A549 (cell line): ENCODE results near the gene ZSWIM3.

Experiments
- BHLHE40 ChIP-seq: IDR thresholded peaks from 2 replicates; pipeline ENCODE4 v1.6.1; 2012; ENCODE audit warnings: low read depth, low read length, inconsistent platforms
- CBX2 ChIP-seq: fragments of 200-600 bp; sonication (generic); IDR thresholded peaks from 2 replicates; pipeline ENCODE4 v1.6.1; 2016; ENCODE audit warnings: low read depth, mild to moderate bottlenecking, borderline replicate concordance
- CEBPB ChIP-seq, 2 experiments: fragments of >200 bp in 1 of 2; sonication (Bioruptor Twin) in 1 of 2; formaldehyde crosslinking in 1 of 2; IDR thresholded peaks; 2 replicates each; pipeline ENCODE4 v1.6.1; 2012 to 2016
- ESRRA ChIP-seq: fragments of 150-350 bp; IDR thresholded peaks from 2 replicates; pipeline ENCODE4 v1.6.1; 2014; ENCODE audit warnings: mild to moderate bottlenecking, low read length, borderline replicate concordance
- HMGXB4 ChIP-seq: fragments of 250-450 bp; sonication (Bioruptor Pico); IDR thresholded peaks from 2 replicates; pipeline ENCODE4 v1.5.0; 2021; ENCODE audit warnings: mild to moderate bottlenecking, moderate library complexity, borderline replicate concordance
- KDM5A ChIP-seq: fragments of 200-600 bp; sonication (generic); IDR thresholded peaks from 2 replicates; pipeline ENCODE4 v1.6.1; 2016; ENCODE audit warnings: antibody characterized with exemption, mild to moderate bottlenecking
- MAX ChIP-seq: IDR thresholded peaks from 2 replicates; pipeline ENCODE4 v1.6.1; 2012
- POLR2A ChIP-seq: IDR thresholded peaks from 2 replicates; pipeline ENCODE4 v1.6.1; 2012; ENCODE audit warnings: mild to moderate bottlenecking, low read length
- RCOR1 ChIP-seq: fragments of 150-350 bp; IDR thresholded peaks from 2 replicates; pipeline ENCODE4 v1.6.1; 2014; ENCODE audit warnings: antibody characterized with exemption, low read length, low read depth
- REST ChIP-seq: fragments of 200-600 bp; sonication (generic); IDR thresholded peaks from 2 replicates; pipeline ENCODE4 v1.6.1; 2016; ENCODE audit warnings: antibody characterized with exemption, mild to moderate bottlenecking, moderate library complexity
- SMC3 ChIP-seq: fragments of >200 bp; sonication (Bioruptor Twin); formaldehyde crosslinking; IDR thresholded peaks from 3 replicates; pipeline ENCODE4 v1.6.1; 2018; ENCODE audit warnings: inconsistent platforms
- TP53 ChIP-seq: fragments of 250-450 bp; sonication (Bioruptor Pico); IDR thresholded peaks from 2 replicates; pipeline ENCODE4 v1.5.0; 2021; ENCODE audit warnings: mild to moderate bottlenecking, moderate library complexity
- TF ChIP-seq, protein P1 (sequence below): IDR thresholded peaks from 2 replicates; pipeline ENCODE4 v1.6.1; 2012; ENCODE audit warnings: low read depth, borderline replicate concordance
- TF ChIP-seq, protein P2 (sequence below): fragments of >200 bp; sonication (Bioruptor Twin); formaldehyde crosslinking; IDR thresholded peaks from 3 replicates; pipeline ENCODE4 v1.5.1; 2016

- TF ChIP-seq, protein P1, sequence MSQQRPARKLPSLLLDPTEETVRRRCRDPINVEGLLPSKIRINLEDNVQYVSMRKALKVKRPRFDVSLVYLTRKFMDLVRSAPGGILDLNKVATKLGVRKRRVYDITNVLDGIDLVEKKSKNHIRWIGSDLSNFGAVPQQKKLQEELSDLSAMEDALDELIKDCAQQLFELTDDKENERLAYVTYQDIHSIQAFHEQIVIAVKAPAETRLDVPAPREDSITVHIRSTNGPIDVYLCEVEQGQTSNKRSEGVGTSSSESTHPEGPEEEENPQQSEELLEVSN = no peak
- TF ChIP-seq, protein P2, sequence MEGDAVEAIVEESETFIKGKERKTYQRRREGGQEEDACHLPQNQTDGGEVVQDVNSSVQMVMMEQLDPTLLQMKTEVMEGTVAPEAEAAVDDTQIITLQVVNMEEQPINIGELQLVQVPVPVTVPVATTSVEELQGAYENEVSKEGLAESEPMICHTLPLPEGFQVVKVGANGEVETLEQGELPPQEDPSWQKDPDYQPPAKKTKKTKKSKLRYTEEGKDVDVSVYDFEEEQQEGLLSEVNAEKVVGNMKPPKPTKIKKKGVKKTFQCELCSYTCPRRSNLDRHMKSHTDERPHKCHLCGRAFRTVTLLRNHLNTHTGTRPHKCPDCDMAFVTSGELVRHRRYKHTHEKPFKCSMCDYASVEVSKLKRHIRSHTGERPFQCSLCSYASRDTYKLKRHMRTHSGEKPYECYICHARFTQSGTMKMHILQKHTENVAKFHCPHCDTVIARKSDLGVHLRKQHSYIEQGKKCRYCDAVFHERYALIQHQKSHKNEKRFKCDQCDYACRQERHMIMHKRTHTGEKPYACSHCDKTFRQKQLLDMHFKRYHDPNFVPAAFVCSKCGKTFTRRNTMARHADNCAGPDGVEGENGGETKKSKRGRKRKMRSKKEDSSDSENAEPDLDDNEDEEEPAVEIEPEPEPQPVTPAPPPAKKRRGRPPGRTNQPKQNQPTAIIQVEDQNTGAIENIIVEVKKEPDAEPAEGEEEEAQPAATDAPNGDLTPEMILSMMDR = no peak
- no peak for TF ChIP-seq REST
- TF ChIP-seq POLR2A = no peak
- no peak for TF ChIP-seq RCOR1
- no peak for TF ChIP-seq CBX2
- no peak for TF ChIP-seq KDM5A
- no peak for TF ChIP-seq BHLHE40
- no peak for TF ChIP-seq SMC3
- TF ChIP-seq MAX = no peak
- no peak for TF ChIP-seq CEBPB (IDR thresholded peaks at IDR 0.05)
- no peak for TF ChIP-seq ESRRA
- TF ChIP-seq HMGXB4 = no peak
- TF ChIP-seq TP53 (CRISPR knock-in tag) = no peak
These were observed 20.8 kb downstream of the ZSWIM3 start for GRCh38 chr20:45878076-45878761.
